GM12878 (cell line): Measurements from ENCODE around the gene SESN1.

ENCODE experiments used
- ETV6 ChIP-seq, 2 experiments: fragments of 450-650 bp in 1 of 2; IDR thresholded peaks in 1 of 2; conservative IDR thresholded peaks in 1 of 2; 2 replicates each; pipeline ENCODE4 v1.6.1; 2014; ENCODE audit warnings: antibody characterized with exemption in 1 of 2, borderline replicate concordance in 1 of 2, low read depth in 1 of 2, mild to moderate bottlenecking in 1 of 2, moderate library complexity in 1 of 2
- PRDM15 ChIP-seq: fragments of 450-650 bp; formaldehyde crosslinking; IDR thresholded peaks from 2 replicates; pipeline ENCODE4 v1.4.0; 2020; ENCODE audit warnings: mild to moderate bottlenecking, moderate library complexity
- SP1 ChIP-seq: IDR thresholded peaks from one replicate; pipeline ENCODE4 v1.6.1; 2011; ENCODE audit warnings: low read depth, low read length
- TAF1 ChIP-seq: IDR thresholded peaks from 2 replicates; pipeline ENCODE4 v1.6.1; 2011; ENCODE audit warnings: mild to moderate bottlenecking, low read depth, low read length, borderline replicate concordance
- YY1 ChIP-seq: IDR thresholded peaks from 2 replicates; pipeline ENCODE4 v1.6.1; 2011; ENCODE audit warnings: low read depth, mild to moderate bottlenecking, low read length
- TF ChIP-seq, protein P1 (sequence below), 3 experiments: IDR thresholded peaks in 2 of 3; conservative IDR thresholded peaks in 1 of 3; 2 replicates each; pipeline ENCODE4 v1.5.1; 2011; ENCODE audit warnings: low read depth in 3 of 3, low read length in 3 of 3, mild to moderate bottlenecking in 3 of 3, control low read depth in 2 of 3, moderate library complexity in 2 of 3, inconsistent platforms in 1 of 3, mixed read lengths in 1 of 3; ENCODE audit not compliant: control insufficient read depth in 2 of 3, insufficient read depth in 1 of 3; ENCODE audit errors: extremely low read depth in 1 of 3

DNA sequence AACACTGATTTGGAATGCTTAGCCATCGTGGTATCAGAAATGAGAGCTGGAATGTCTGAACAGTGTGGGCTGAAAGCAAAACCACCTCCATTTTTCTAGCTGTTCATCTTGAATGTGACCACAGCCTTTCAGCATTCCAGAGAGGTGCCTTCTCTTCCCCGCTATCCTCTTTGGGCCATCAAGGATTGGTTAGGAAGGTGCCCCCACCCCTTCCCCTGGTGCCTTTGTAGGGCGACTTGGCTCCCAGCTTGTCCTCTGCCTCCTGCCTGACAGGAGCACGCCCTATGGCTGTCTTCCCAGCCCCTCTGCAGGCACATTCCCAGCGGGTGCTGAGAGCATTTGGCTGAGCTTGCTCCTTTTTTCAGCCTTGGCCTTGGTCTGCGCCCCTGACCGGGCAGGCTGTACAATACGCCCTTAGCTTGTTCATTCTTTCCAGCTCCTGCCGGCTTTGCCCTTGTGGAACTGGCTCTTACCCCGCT, 148.9 kb downstream of the SESN1 start:
- no peak for TF ChIP-seq YY1
- TF ChIP-seq ETV6 (conservative IDR thresholded peaks at IDR 0.05 in 1 of 2, IDR thresholded peaks at IDR 0.05 in 1 of 2; ENCODE audit: borderline replicate concordance in 1 of 2, low read depth in 1 of 2), result no peak
- TF ChIP-seq, protein P1, sequence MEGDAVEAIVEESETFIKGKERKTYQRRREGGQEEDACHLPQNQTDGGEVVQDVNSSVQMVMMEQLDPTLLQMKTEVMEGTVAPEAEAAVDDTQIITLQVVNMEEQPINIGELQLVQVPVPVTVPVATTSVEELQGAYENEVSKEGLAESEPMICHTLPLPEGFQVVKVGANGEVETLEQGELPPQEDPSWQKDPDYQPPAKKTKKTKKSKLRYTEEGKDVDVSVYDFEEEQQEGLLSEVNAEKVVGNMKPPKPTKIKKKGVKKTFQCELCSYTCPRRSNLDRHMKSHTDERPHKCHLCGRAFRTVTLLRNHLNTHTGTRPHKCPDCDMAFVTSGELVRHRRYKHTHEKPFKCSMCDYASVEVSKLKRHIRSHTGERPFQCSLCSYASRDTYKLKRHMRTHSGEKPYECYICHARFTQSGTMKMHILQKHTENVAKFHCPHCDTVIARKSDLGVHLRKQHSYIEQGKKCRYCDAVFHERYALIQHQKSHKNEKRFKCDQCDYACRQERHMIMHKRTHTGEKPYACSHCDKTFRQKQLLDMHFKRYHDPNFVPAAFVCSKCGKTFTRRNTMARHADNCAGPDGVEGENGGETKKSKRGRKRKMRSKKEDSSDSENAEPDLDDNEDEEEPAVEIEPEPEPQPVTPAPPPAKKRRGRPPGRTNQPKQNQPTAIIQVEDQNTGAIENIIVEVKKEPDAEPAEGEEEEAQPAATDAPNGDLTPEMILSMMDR (IDR thresholded peaks at IDR 0.05 in 2 of 3, conservative IDR thresholded peaks at IDR 0.05 in 1 of 3; ENCODE audit: control insufficient read depth in 2 of 3, extremely low read depth in 1 of 3, insufficient read depth in 1 of 3, low read depth in 3 of 3, low read length in 3 of 3), result no peak
- TF ChIP-seq TAF1, result no peak
- TF ChIP-seq PRDM15 (CRISPR knock-in tag), result no peak
- TF ChIP-seq SP1, result no peak
